Mucosa of stomach (tissue), 1 donor: ENCODE data around the gene OR12D3.
"Not testable (repeated sequence)": the region's sequence is repeated elsewhere in the genome, so short reads cannot be mapped to it uniquely, and the experiment has no call there.

Experiments
- H3K27me3 ChIP-seq: one replicate; pipeline ENCODE4 v1.7.0; 2013; ENCODE audit warnings: mild to moderate bottlenecking, low read length; ENCODE audit not compliant: control insufficient read depth, insufficient read depth
- H3K36me3 ChIP-seq: one replicate; pipeline ENCODE4 v1.7.0; 2013; ENCODE audit warnings: low read length; ENCODE audit not compliant: control insufficient read depth, insufficient read depth
- H3K4me1 ChIP-seq: one replicate; pipeline ENCODE4 v1.7.0; 2013; ENCODE audit warnings: mild to moderate bottlenecking, low read length; ENCODE audit not compliant: control insufficient read depth, insufficient read depth
- H3K4me3 ChIP-seq: one replicate; pipeline ENCODE4 v1.7.0; 2013; ENCODE audit warnings: low read length
- H3K9ac ChIP-seq: one replicate; pipeline ENCODE4 v1.7.0; 2013; ENCODE audit warnings: mild to moderate bottlenecking, low read length, moderate library complexity
- H3K9me3 ChIP-seq: one replicate; pipeline ENCODE4 v1.7.0; 2013; ENCODE audit warnings: mild to moderate bottlenecking, low read length, moderate library complexity; ENCODE audit not compliant: control insufficient read depth
- donor health status: Pancreatic carcinoma.

OR12D3 gene

DNA sequence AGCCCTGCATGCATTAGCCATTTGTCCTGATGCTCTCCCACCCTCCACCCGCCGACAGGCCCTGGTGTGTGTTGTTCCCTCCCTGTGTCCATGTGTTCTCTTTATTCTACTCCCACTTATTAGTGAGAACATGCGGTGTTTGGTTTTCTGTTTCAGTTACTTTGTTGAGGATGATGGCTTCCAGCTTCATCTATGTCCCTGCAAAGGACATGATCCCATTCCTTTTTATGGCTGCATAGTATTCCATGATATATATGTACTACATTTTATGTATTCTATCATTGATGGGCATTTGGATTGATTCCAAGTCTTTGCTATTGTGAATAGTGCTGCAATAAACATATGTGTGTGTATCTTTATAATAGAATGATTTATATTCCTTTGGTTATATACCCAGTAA is 25.7 kb downstream of the OR12D3 start:
- H3K4me3 ChIP-seq, H3K4me1 ChIP-seq, H3K27me3 ChIP-seq, H3K36me3 ChIP-seq, H3K9ac ChIP-seq, H3K9me3 ChIP-seq: not testable (repeated sequence)

- no peak overlapping the region for H3K9ac ChIP-seq
- H3K4me1 ChIP-seq: no peaks in the 10 kb centered on the region
- H3K36me3 ChIP-seq: no peaks in the 10 kb centered on the region
- no peak overlapping the region for H3K4me3 ChIP-seq
- no peaks in the 10 kb centered on the region for H3K9me3 ChIP-seq
- no peaks in the 10 kb centered on the region for H3K27me3 ChIP-seq
Measured at GRCh38 chr6:29345380-29345779, 29.7 kb downstream of the OR12D3 start.

DNA sequence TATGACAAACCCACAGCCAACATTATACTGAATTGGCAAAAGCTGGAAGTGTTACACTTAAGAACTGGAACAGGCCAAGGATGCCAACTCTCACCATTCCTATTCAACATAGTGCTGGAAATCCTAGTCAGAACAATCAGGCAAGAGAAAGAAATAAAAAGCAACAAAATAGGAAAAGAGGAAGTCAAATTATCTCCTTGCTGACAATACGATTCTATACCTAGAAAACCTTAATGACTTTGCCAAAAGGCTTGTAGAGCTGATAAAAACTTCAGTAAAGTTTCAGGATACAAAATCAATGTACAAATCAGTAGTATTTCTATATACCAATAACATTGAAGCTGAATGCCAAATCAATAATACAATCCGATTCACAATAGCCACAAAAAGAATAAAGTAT is 38.8 kb downstream of the OR12D3 start:
- H3K4me3 ChIP-seq: no peak overlapping the region
- H3K27me3 ChIP-seq: no peaks in the 10 kb centered on the region
- no peaks in the 10 kb centered on the region for H3K4me1 ChIP-seq
- H3K9me3 ChIP-seq: no peaks in the 10 kb centered on the region
- no peaks in the 10 kb centered on the region for H3K36me3 ChIP-seq
- H3K9ac ChIP-seq: no peak overlapping the region

DNA sequence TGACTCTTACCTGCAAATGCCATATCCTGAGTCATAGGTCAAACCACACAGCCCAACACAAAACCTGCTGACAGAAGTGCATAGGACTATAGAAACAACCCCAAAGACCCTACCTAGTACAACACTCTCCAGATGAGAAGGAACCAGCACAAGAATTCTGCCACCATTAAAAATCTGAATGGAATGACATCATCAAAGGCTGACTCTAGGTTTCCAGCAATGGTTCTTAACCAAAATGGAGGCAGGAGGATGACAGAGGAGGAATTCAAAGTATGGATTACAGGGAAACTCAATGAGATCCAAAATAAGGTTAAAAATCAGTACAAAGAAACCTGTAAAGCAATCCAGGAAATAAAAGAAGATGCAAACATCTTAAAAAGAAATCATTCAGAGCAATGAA is 42.4 kb downstream of the OR12D3 start:
- H3K4me3 ChIP-seq: no peak overlapping the region
- no peaks in the 10 kb centered on the region for H3K9me3 ChIP-seq
- no peak overlapping the region for H3K9ac ChIP-seq
- no peaks in the 10 kb centered on the region for H3K36me3 ChIP-seq
- H3K27me3 ChIP-seq: no peaks in the 10 kb centered on the region
- no peaks in the 10 kb centered on the region for H3K4me1 ChIP-seq

GRCh38 chr6:29325777-29326176 is 49.3 kb downstream of the OR12D3 start:
- H3K27me3 ChIP-seq: no peaks in the 10 kb centered on the region
- H3K9ac ChIP-seq: no peak overlapping the region
- no peaks in the 10 kb centered on the region for H3K9me3 ChIP-seq
- H3K36me3 ChIP-seq: no peaks in the 10 kb centered on the region
- no peaks in the 10 kb centered on the region for H3K4me1 ChIP-seq
- no peak overlapping the region for H3K4me3 ChIP-seq
